Activated B cell treated with CpG ODN at 0.5 μM for 24 hours (primary cell): ENCODE measurements around the gene TIMM29. TPM values are rescaled to one million over a fixed set of nuclear protein-coding genes. Genes with fewer than 3 reads are reported as not detected.
A peak's percentile ranks its signal among the peaks of the same experiment; 100 is the strongest.

ENCODE experiments used
- ATAC-seq: fragments of 200-7000 bp; cut with Tn5 transposase; one replicate; pipeline ENCODE4 v1.10.0; 2021; ENCODE audit warnings: low read depth, mild to moderate bottlenecking, moderate library complexity
- CTCF ChIA-PET: fragments of 350-600 bp; sonication (Branson Sonifier 250); formaldehyde crosslinking; loops from one replicate; lab custom pipeline; 2021; ENCODE audit warnings: antibody characterized with exemption; lab: Charles Lee
- POLR2A ChIA-PET: fragments of 350-600 bp; sonication (Branson Sonifier 250); formaldehyde crosslinking; loops from one replicate; lab custom pipeline; 2021; ENCODE audit warnings: antibody characterized with exemption; lab: Charles Lee
- DNase-seq: peaks from one replicate; pipeline ENCODE4 v3.0.0; 2022
- H3K27ac Mint-ChIP-seq: one replicate; pipeline ENCODE4 v1.8.0; 2020; ENCODE audit warnings: mixed read lengths
- H3K27me3 Mint-ChIP-seq: one replicate; pipeline ENCODE4 v1.8.0; 2021; ENCODE audit warnings: mixed read lengths
- H3K36me3 Mint-ChIP-seq: one replicate; pipeline ENCODE4 v1.8.0; 2021; ENCODE audit warnings: low read depth, mixed read lengths
- H3K4me1 Mint-ChIP-seq: one replicate; pipeline ENCODE4 v1.8.0; 2021; ENCODE audit warnings: mixed read lengths
- H3K4me3 Mint-ChIP-seq: one replicate; pipeline ENCODE4 v1.8.0; 2020; ENCODE audit warnings: mild to moderate bottlenecking, mixed read lengths
- H3K9me3 Mint-ChIP-seq: one replicate; pipeline ENCODE4 v1.8.0; 2020; ENCODE audit warnings: mixed read lengths
- intact Hi-C: fragments of 100-400 bp; cut with micrococcal nuclease; formaldehyde crosslinking; loops from one replicate; pipeline ENCODE4 v1.15.1; 2024
- total RNA-seq: library from RNA; stranded (reverse); gene quantifications from 2 replicates; pipeline ENCODE4 v1.2.3, GENCODE V29; 2022
- TF ChIP-seq, protein P1 (sequence below): fragments of 200-600 bp; IDR thresholded peaks from one replicate; pipeline ENCODE4 v1.8.0; 2022; ENCODE audit warnings: antibody characterized with exemption, mild to moderate bottlenecking

Gene TIMM29
- total RNA-seq, 1 donor from 2014 or later = 19.5 TPM

DNA sequence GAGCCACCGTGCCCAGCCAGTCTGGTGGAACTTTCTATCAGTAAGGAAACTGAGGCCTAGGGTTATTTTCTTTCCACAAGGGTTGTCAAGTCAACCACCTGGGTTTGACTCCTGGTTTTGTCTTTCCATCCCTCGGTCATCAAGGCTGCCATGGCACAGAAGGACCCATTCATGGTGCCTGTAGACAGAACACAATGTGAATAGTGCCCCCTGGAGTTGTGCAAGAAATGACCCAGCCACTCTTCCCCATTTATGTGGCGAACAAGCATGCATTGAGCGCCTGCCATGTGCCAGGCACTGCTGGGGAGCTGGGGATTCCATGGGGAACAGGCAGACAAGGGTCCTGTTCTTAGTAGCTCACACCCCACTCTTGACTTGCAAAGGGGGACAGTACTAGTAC is 36.3 kb downstream of the TIMM29 start:
- no peak for ATAC-seq
- H3K27ac Mint-ChIP-seq = no peak overlapping the region
- peaks cover 62% of the 10 kb centered on the region for H3K4me1 Mint-ChIP-seq
- peaks cover 5% of the 10 kb centered on the region for H3K36me3 Mint-ChIP-seq
- CTCF ChIA-PET = no interaction called here
- POLR2A ChIA-PET = interaction anchor here (0.5 kb wide), 1 partner anchor 15 kb away, joined by 4 read pairs; no protein-coding TSS in a partner anchor
- no peaks in the 10 kb centered on the region for H3K27me3 Mint-ChIP-seq
- no peak overlapping the region for H3K4me3 Mint-ChIP-seq
- TF ChIP-seq, protein P1, sequence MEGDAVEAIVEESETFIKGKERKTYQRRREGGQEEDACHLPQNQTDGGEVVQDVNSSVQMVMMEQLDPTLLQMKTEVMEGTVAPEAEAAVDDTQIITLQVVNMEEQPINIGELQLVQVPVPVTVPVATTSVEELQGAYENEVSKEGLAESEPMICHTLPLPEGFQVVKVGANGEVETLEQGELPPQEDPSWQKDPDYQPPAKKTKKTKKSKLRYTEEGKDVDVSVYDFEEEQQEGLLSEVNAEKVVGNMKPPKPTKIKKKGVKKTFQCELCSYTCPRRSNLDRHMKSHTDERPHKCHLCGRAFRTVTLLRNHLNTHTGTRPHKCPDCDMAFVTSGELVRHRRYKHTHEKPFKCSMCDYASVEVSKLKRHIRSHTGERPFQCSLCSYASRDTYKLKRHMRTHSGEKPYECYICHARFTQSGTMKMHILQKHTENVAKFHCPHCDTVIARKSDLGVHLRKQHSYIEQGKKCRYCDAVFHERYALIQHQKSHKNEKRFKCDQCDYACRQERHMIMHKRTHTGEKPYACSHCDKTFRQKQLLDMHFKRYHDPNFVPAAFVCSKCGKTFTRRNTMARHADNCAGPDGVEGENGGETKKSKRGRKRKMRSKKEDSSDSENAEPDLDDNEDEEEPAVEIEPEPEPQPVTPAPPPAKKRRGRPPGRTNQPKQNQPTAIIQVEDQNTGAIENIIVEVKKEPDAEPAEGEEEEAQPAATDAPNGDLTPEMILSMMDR = no peak
- H3K9me3 Mint-ChIP-seq = no peaks in the 10 kb centered on the region
- intact Hi-C loops = loop anchor here (5.0 kb wide), 1 partner anchor 38 kb away; the partner anchor contains the start of genes TIMM29 and YIPF2
- DNase-seq = no peak

- ChIA-PET POLR2A (no interaction called here), CTCF (interaction anchor here (1.4 kb wide), 1 partner anchor 24 kb away, joined by 5 read pairs; no protein-coding TSS in a partner anchor)
- Mint-ChIP-seq H3K4me3 (no peak overlapping the region), H3K9me3 (no peaks in the 10 kb centered on the region), H3K27me3 (no peaks in the 10 kb centered on the region), H3K36me3 (peaks cover 5% of the 10 kb centered on the region), H3K27ac (no peak overlapping the region), H3K4me1 (peaks cover 62% of the 10 kb centered on the region)
- ATAC-seq (no peak), DNase-seq (no peak)
- intact Hi-C loops = no loop called here
- TF ChIP-seq, protein P1 = no peak
Measured at GRCh38 chr19:10965398-10965797, 36.8 kb downstream of the TIMM29 start.

DNA sequence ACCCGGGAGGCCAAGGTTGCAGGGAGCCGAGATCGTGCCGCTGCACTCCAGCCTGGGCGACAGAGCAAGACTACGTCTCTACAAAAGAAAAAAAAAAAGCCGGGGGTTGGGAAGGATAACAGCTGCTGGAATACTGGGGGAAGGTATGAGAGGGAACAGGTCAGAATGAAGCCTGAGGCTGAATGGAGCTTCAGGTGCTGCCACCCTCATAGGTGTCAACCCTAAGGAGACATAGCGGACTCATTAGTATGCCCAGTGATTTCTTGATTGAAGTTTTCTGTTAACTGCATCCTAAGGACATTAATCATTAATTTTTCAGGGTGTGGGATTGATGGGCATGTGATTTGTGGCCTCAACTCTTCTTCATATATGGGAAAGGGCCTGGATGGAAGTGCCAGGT is 38.2 kb downstream of the TIMM29 start:
- TF ChIP-seq, protein P1 = no peak
- Mint-ChIP-seq H3K36me3 (peaks cover under 1% of the 10 kb centered on the region), H3K27me3 (no peaks in the 10 kb centered on the region), H3K4me3 (no peak overlapping the region), H3K4me1 (peaks cover 62% of the 10 kb centered on the region), H3K9me3 (no peaks in the 10 kb centered on the region), H3K27ac (no peak overlapping the region)
- ATAC-seq (no peak), DNase-seq (no peak)
- POLR2A ChIA-PET = interaction anchor here (0.9 to 1.0 kb wide), 2 partner anchors 12 to 69 kb away, joined by 4 to 7 read pairs; no protein-coding TSS in a partner anchor
- intact Hi-C loops = no loop called here
- CTCF ChIA-PET = interaction anchor here (0.6 to 0.7 kb wide), 2 partner anchors 16 to 30 kb away, joined by 3 read pairs; no protein-coding TSS in a partner anchor

DNA sequence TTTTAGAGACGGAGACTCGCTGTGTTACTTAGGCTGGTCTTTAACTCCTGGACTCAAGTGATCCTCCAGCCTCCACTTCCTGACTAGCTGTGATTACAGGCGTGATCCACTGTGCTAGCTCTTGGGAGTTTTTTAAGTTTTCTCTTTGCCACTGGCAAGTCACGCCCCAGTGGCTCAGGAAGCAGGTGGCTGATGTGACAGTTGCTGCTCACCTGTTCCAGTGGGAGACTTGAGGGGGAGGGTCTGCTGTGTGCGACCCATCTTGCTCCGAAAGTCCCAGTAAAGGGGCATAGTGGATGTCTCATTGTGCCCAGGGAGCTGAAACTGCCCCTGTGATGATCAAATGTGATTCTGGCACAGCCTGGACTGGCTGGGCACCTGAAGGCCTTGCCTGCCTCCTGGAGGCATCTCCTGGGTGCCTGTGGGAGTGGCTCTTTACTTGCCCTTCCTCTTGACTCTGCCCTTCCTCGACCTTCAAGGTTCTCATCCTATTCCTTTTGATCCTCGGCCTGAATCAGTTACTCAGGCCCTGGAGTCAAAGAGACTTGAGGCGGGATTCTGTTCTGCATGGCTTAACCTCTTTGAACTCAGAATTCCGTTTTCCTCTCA is 40.0 kb downstream of the TIMM29 start:
- H3K9me3 Mint-ChIP-seq = no peaks in the 10 kb centered on the region
- intact Hi-C loops = no loop called here

More for the DNA sequence above, 40.0 kb downstream of the TIMM29 start:
- peaks cover 1% of the 10 kb centered on the region for H3K36me3 Mint-ChIP-seq
- H3K27ac Mint-ChIP-seq = peak overlapping the region; percentile 51
- POLR2A ChIA-PET = no interaction called here
- TF ChIP-seq, protein P1 = no peak
- no peaks in the 10 kb centered on the region for H3K27me3 Mint-ChIP-seq
- CTCF ChIA-PET = interaction anchor here (0.6 to 1.2 kb wide), 3 partner anchors 27 to 159 kb away, joined by 3 to 5 read pairs (median 4); no protein-coding TSS in a partner anchor
- peak; percentile 20 for DNase-seq
- peaks cover 56% of the 10 kb centered on the region for H3K4me1 Mint-ChIP-seq
- peak; percentile 38 for ATAC-seq
- peak overlapping the region; percentile 56 for H3K4me3 Mint-ChIP-seq
